Stimulated activated naive CD8-positive, alpha-beta T cell treated with anti-CD3 and anti-CD28 coated beads, Interleukin-15, Interleukin-2, amounts not matched to agents 100 U/mL and 50 U/mL, for 24 hours (primary cell): Measurements from ENCODE around the gene H6PD.
"Not testable (repeated sequence)": the region's sequence is repeated elsewhere in the genome, so short reads cannot be mapped to it uniquely, and the experiment has no call there.

Experiments
- ATAC-seq: fragments of 150-1000 bp; cut with Tn5 transposase; one replicate; pipeline ENCODE4 v1.10.0; 2021
- DNase-seq: peaks from one replicate; pipeline ENCODE4 v3.0.0; 2021

Gene H6PD

DNA sequence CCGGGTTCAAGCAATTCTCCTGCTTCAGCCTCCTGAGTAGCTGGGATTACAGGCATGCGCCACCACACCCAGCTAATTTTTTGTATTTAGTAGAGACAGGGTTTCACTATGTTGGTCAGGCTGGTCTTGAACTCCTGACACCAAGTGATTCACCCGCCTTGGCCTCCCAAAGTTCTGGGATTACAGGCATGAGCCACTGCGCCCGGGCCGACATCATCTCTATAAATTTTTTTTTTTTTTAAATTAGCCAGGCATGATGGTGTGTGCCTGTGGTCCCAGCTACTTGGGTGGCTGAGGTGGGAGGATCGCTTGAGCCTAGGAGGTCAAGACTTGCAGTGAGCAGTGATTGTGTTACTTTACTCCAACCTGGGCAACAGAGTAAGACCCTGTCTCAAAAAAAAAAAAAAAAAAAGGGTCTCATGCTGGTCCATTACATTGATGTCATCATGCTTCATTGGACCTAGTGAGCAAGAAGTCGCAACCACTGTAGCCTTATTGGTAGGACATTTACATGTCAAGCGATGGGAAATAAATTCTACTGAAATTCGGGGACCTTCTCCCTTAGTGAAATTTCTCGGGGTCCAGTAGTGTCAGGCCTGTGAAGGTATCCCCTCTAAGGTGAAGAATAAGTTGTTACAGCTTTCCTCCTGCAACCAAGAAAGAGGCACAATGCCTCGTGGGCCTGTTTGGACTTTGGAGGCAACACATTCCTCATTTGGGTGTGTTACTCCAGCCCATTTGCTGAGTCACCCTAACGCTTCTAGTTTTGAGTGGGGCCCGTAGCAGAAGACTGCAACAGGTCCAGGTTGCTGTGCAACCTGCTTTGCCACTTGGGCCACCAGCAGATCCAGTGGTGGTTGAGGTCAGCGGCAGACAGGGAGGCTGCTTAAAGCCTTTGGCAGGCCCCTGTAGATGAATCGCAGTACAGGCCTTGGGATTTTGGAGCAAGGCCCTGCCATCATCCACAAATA lies 65.3 kb downstream of the H6PD start:
- ATAC-seq, result not testable (repeated sequence)

DNA sequence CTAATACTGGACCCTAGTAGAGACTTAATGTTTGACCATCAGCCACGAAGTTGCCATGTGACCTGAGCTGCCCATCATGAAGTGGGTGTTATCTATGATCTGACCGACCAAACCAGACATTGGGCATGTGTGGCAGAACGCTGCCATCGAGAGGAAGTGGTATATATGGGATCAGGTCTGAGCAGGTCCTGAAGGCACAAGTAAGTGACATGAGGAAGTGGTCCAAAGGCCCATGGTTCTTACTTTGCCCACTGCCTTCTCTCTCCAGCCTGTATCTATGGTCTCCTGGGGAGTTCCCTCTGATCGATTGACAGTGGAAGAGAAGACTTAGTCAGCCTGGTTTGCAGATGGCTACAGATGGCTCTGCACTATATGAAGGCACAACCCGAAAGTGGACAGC lies 66.0 kb downstream of the H6PD start:
- no peak for ATAC-seq

More for the DNA sequence above, 65.3 kb downstream of the H6PD start:
- DNase-seq, result not testable (repeated sequence)

DNA sequence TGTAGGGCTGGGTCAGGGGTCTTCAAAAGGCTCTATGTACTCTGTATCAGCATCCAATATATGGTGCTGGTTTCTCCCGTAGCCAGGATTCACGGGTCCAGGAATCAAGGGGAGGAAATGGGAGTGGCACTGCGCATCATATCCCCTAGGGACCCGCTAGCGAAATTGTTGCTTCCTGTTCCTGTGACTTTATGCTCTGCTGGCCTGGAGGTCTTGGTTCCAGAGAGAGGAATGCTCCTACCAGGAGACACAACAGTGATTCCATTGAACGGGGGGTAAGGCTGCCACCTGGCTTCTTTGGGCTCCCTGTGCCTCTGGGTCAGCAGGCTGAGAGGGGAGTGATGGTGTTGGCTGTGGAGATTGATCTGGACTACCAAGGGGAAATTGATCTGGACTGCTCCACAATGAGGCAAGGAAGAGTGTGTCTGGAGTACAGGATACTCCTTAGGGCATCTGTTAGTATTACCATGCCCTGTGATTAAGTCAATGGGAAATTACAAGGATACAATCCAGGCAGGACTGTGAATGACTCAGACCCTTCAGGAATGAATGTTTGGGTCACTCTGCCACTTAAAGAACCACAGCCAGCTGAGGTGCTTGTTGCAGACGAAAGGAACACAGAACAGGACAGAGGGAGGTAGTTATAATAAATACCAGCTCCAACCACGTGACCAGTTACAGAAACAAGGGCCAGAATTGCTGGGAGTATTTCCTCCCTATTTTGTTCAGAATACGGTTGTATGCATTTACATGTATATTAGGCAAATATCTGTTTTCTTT lies 68.4 kb downstream of the H6PD start:
- DNase-seq (no peak), ATAC-seq (no peak)

More for the DNA sequence above, 66.0 kb downstream of the H6PD start:
- no peak for DNase-seq

DNA sequence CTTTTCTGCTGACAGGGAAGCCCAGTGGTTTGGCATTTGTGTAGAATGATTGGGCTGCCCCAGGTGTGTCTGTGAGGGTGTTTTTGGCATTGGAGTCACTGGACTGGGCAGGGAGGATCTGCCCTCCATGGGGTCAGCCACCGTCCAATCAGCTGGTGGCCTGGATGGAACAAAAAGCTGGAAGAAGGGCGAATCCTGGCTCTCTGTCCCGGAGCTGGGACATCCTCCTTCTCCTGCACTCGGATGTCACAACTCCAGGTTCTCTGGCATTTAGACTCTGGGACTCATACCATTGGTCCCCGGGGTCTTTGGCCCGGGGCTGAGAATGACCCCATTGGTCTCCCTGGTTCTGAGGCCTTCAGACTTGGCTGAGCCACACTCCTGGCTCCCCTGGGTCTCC lies 69.3 kb downstream of the H6PD start:
- DNase-seq (no peak), ATAC-seq (no peak)

DNA sequence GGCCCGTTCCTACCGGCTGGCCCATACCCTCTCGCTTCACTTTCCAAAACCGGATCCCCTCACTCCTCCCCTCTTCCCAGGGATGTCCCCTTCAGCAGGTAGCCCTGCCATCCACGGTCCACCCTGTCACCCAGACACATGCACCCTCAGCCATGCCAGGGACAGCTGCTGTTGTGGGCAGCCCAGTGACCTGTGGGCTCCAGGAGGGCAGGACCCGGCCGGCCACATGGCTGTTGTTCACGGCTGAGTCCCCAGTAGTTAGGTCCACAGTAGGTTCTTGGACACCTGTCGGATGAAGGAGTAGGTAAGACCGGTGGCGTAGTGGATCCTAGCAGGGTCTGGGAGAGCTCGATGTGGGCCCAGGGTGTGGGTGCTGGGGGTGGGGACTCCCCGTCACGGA lies 70.6 kb downstream of the H6PD start:
- ATAC-seq, result no peak
- DNase-seq, result no peak

DNA sequence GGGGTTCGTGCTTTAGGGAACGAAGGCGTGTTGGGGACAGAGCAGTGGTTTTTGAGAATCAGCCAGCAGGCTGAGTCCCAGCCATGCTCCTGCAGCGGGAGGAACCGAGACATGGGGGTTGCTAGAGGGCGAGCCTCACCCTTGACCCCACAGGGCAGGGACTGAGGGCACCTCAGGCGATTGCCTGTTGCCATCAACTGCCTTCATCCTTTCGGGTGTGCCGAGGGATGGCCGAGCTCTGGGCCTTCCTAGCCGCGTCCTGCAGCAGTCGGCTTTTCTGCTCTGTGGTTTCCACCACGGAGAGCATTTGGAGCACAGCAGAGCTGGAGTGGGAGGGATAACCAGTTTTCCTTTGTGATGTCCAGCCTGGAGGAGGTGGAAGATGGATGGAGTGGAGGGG lies 71.4 kb downstream of the H6PD start:
- ATAC-seq (no peak), DNase-seq (no peak)

DNA sequence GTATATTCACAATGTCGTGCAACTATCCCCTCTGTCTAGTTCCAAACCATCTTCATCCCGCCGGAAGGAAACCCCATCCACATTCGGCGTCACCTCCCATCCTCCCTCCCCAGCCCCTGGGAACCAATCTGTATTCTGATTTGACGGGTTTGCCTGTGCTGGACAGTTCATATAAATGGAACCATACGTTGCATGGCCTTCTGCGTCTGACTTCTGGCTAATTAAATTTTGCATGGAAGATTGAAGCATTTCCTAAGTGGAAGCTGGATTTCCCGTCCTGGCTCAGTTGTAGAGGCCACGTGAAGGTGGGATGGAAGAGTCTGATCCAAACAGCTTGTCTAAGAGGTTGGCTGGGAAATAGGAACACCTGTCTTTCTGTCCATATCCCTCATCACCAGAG lies 72.7 kb downstream of the H6PD start:
- ATAC-seq (no peak), DNase-seq (no peak)

DNA sequence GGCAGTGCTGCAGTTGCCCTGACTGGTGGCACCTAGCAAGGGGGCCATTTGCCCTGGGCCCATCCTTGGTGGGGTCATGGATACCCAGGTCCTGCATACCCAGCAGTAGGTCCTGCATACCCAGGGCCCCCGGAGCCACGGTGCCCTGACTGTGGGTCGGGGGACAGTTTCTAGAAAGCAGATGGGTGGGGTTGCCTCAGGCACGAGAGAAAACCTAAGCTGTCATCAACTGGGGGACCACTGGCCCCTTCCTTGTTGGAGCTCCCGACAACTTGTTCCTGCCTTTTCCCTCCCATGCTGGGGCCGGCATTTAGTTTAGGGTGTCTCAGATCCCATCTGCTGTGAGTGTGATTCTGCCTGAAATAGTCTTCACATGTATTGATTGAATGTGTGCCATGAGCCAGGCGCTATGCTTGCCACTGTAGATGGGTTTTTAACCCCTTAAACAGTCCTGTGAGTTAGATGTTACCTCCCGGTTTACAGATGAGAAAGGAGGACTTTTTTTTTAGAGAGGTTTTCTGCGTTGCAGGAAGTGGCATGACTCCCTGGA lies 73.7 kb downstream of the H6PD start:
- ATAC-seq (no peak), DNase-seq (no peak)

DNA sequence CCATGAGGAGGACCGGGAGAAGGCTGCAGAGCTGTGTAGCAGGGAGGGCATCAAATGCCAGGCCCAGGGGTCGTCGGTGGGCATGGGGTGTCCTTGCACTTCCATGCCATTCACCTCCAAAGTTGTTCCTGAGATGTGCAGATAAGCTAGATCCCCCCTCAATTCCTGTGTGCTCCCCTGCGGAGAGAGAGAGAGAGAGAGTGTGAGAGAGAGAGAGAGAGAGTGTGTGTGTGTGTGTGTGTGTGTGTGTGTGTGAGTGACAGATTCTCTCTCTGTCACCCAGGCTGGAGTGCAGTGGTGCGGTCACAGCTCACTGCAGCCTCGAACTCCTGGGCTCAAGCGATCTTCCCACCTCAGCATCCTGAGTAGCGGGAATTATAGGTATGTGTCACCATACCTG lies 74.5 kb downstream of the H6PD start:
- ATAC-seq, result no peak
- DNase-seq, result no peak

DNA sequence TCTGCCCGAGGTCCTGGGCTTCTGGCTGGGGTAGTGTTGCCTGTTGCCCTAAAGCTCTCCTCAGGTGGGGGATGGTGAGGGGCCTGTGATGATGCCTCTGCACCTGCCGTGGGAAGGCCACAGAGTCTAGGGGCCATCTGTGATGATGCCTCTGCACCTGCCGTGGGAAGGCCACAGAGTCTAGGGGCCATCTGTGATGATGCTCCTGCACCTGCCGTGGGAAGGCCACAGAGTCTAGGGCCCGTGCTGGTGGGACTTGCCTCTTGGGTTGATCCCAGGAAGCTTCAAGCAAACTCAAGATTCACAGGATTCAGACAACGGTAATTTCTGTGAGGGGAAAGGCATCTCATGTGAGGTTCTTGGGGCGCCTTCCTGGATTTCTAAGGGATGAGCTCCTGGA lies 75.4 kb downstream of the H6PD start:
- DNase-seq (no peak), ATAC-seq (no peak)

DNA sequence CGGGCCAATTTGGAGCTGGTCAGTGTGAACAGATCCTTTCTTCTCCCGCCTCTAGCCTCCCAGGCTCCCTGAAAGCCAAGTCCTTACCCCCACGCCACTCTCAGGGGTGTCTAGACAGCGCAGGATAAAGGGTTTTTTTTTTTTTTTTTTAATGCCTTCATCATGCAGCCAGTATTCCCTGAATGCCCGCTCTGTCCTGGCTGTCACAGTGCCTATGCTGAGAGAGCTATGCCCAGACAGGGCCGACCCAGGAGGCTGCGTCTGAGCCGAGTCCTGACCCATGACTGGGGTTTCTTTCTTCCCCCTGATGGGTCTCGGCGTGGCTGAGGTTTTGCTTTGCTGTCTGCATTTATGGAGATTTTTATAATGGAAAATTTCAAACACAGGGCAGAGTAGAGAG lies 76.5 kb downstream of the H6PD start:
- DNase-seq (no peak), ATAC-seq (no peak)

DNA sequence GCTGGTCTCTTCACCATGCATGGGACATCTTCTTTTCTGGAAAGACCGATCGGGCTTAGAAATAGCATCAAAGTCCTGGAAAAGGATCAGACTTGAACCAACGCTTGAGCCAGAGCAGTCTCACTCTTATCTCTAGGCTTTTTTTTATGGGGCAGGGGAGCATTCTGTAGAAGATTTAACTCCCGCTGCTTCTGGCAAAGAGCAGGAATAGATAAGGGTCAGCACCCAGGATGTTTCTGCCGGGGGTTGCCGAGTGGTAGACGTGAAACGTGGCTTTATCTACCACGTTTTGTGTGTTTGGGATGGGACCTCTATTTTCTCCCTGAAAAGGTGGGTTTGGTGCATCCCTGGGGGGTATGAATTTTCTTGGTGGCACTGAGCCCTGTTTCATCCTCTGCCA lies 76.9 kb downstream of the H6PD start:
- ATAC-seq (no peak), DNase-seq (no peak)

DNA sequence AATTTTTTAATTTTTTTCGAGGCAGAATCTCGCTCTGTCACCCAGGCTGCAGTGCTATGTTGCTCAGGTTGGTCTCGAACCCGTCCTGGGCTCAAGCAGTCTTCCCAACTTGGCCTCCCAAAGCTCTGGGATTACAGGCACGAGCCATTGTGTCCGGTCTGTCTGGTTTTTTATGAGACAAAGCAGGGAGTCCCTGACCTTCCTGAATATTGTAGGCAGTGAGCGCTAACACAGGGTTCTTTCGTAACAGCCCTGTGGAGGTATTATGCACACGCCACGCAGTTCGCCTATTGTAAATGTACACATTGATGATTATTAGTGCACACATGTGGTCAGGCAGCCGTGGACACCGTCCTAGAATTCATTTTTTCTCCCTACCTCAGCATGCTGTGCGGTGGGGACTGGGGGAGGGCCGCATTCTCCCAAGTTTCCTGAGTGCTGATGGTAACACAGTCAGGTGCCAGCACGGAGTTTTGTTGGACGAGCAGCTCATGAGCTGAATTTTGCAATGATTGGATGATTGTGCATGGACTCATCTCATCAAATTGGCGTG lies 77.7 kb downstream of the H6PD start:
- DNase-seq, result no peak
- ATAC-seq, result no peak

DNA sequence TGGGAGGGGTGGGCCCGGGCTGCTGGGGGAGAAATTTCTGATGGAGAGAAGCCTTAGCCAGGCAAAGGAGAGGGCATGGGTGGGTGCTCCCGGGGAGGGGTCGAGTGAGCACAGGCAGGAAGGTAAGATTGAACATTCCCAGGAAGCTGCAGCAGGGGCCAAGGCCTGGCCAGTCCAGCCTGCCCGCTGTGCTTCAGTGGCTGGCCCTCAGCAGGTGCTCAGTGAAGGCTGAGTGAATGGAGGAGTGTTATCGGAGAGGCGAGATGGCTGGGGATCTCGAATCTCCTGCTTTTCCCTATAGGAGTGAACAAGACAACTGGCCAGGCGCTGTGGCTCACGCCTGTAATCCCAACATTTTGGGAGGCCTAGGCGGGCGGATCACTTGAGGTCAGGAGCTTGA lies 79.0 kb downstream of the H6PD start:
- no peak for ATAC-seq

DNA sequence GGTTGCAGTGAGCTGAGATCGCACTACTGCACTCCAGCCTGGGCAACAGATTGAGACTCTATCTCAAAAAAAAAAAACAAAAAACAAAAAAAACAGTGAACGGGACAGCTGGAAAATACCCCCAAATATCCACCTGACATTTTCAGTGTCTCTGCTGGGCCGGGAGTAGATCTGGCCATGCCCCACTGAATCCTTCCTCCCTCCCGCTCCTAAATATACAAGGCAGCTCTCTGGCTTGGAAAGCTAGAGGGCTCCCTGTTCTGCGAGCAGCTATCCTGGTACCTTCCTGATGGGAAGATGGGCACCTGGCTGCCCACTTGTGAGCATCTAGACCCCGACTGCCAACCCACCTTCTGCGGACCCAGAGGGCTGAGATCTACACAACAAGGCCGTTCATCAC lies 79.5 kb downstream of the H6PD start:
- no peak for ATAC-seq
- DNase-seq, result no peak

More for the DNA sequence above, 79.0 kb downstream of the H6PD start:
- no peak for DNase-seq

DNA sequence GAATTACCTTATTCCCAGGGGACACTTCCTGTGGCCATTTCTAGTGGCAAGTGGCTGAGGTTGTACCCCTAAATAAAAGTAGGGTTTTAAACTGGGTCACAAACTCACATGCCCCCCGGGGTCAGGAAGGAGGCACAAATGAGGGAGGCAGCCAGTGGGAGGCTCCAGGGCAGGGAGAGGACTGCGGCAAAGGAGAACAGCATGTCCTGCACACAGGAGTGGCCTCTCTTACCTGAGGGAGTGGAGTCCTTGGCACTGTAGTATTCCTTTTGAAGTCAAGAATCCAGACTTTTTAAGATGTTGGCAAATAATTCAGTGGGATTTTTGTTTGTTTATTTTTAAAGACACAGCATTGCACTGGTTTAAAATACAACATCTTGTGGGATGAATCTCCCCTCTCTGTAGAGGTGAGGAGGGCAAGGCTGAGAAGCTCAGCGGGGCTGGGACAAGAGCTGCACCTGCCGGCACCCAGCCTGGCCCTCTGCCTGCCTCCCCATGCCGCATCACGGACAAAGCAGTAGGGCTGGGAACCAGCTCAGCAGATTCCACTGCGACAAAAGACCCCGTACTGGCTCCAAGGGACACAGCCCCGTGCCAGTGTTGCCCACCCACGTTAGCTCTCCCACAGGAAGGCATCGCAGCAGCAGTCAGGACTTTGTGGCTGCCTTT lies 80.3 kb downstream of the H6PD start:
- DNase-seq (no peak), ATAC-seq (no peak)

DNA sequence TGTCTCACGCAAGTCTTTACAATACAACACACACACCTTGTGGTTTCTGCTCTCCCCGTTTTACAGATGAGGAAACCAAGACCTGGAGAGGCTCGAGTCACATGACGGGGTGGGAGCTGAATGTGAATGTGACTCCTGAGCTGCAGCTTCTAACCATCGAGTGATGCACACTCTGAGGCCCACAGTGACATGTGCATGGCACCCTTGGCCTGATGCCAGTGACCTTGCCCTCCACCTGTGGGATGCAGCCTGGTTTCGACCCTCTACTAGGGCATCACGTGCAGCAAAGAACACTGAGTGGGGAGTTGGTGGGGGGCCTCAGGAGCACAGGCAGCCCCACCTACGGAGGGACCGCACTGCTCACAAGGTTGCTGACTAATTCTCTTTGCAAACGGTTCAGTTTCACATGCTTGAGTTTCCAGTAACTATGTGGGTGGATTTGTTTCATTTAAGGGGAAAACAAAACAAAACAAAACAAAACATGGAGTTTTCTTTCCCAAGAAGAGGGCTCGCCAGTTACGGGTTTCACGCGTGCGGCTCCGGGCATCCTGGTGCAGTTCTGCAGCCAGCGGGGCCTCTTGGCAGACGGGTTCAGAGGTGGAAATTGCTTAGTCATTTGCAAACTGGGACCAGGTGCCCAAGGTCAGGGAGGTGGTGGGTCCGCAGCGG lies 81.0 kb downstream of the H6PD start:
- DNase-seq (peak; percentile 61), ATAC-seq (peak; percentile 78)

DNA sequence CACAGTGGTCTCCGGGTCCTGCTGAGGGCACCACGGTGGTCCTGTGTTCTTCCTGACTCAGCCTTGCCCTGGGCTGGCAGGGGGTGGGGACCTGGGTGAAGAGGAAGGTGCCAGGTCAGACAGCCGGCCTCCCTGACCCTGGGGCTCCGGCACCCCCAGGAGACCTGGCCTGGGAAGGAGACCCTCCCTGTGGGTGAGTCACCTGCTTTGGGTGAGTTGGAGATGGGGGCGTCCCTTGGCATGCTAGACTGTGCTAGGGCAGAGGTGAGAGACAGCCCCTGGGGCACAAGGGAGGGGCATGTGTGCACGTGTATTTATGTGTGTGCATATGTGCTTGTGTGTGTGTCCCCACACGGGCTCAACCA lies 81.5 kb downstream of the H6PD start:
- DNase-seq (peak; percentile 37), ATAC-seq (peak; percentile 47)

DNA sequence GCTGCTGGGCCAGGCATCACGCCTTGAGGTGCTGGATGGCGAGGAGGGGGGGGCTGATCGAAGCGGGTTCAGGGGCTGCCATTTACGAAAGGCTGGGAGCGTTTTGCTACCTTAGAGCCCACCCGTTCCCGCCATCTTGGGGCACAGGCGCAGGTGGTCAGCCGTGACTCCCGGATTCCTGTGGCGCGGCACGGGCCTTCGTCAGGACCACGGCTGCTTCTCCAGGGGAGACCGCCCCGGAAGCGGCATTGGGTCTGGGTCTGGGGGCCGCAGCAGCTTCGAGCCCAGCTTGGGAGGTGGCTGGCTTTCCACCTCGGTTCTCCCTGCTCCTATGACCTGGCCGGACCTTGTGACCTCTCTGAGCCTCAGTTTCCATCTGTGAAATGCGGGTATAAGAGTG lies 81.9 kb downstream of the H6PD start:
- ATAC-seq (no peak), DNase-seq (no peak)

DNA sequence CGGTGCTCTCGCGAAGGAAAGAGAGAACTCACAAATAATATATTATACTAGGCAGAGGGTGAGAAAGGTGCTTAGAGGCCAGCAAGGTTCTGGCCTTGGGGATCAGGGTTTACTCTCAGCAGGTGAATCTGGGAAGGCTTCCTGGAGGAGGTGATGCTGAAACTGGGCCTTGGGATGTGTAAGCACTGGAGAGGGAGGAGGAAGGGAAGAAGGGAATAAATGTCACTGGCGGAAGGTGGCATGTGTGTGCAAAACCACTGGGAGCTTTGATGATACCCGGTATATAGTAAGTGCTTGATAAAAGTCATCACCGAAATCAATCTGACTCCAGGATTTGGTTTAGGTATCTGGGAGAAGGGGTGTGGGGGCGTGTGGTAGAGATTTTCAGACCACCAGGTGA lies 82.5 kb downstream of the H6PD start:
- ATAC-seq (no peak), DNase-seq (no peak)

DNA sequence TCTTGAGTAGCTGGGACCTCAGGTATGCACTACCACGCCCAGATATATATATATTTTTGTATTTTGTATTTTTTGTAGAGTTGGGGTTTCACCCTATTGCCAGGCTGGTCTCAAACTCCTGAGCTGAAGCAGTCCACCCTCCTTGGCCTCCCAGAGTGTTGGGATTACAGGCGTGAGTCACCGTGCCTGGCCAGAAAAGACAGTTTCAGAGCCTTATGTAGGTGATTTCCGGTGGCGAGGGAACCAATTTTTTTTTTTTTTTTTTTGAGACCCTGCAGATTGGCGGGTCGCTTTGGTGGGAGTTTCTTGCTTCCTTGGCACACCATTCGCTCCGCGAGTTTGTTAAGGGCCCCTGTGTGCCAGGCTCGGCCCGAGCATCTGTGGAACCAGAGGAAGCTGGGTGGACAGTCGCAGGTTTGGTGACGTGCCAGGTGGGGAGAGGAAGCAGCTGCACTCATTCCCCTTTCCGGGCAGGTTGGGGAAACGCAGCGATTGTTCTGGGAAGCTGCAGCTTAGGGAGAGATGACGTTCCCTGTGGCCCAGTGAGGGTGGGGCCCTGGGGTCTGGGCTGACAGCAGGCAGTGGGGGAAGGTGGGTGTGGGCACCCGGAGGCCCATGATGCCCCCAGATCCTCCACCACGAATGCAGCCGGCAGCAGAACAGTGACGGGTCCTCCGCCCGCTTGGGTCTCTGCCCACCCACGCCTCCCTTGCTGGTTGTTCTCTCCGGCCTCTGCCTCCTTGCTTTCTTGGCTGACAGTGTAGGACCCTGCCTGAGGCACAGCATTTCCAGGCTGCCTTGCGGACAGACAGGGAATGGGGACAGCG lies 83.2 kb downstream of the H6PD start:
- peak; percentile 14 for DNase-seq
- ATAC-seq, result no peak
